Spleen (tissue), 7 donors: Measurements from ENCODE around the gene DHH.

Source experiments
- CTCF ChIP-seq, 11 experiments: fragments of 200-600 bp in 7 of 11; fragments of 450-650 bp in 4 of 11; sonication (generic) in 4 of 11; IDR thresholded peaks in 8 of 11; conservative IDR thresholded peaks in 3 of 11; 1 replicate in 7 of 11; 2 replicates in 4 of 11; pipeline versions ENCODE4 v1.4.0 to v1.8.0; 2016 to 2021; ENCODE audit warnings: antibody characterized with exemption in 11 of 11, inconsistent platforms in 4 of 11, mild to moderate bottlenecking in 1 of 11
- POLR2A ChIP-seq, 3 donors: fragments of 450-650 bp; IDR thresholded peaks; one replicate each; pipeline ENCODE4 v1.5.1; 2017; ENCODE audit warnings: antibody characterized with exemption in 3 of 3, mild to moderate bottlenecking in 1 of 3
- POLR2AphosphoS5 ChIP-seq, 3 donors: sonication (generic); formaldehyde crosslinking; IDR thresholded peaks; one replicate each; pipeline ENCODE4 v1.5.1; 2017; ENCODE audit warnings: antibody characterized with exemption in 3 of 3
- donor health status: DM: no; HTN: no; CAD: no; lungs with moderate emphysema.
- donor health status: DM: no; HTN: no; CAD: no.
- donor health status: DM: no; HTN: no; CAD: no.

- TF ChIP-seq POLR2A (IDR thresholded peaks at IDR 0.05) = no peak
- no peak for TF ChIP-seq CTCF (IDR thresholded peaks at IDR 0.05 in 8 of 11, conservative IDR thresholded peaks at IDR 0.05 in 3 of 11)
- TF ChIP-seq POLR2AphosphoS5 (IDR thresholded peaks at IDR 0.05) = no peak
These were observed 38.4 kb upstream of the DHH start for GRCh38 chr12:49133014-49133413.
